ENCODE measurements around the gene EYA2.
"Not testable (repeated sequence)": the region's sequence is repeated elsewhere in the genome, so short reads cannot be mapped to it uniquely, and the experiment has no call there.

Gene EYA2

GRCh38 chr20:47191074-47191673 is 296.5 kb downstream of the EYA2 start:
- no peak for DNase-seq

DNA sequence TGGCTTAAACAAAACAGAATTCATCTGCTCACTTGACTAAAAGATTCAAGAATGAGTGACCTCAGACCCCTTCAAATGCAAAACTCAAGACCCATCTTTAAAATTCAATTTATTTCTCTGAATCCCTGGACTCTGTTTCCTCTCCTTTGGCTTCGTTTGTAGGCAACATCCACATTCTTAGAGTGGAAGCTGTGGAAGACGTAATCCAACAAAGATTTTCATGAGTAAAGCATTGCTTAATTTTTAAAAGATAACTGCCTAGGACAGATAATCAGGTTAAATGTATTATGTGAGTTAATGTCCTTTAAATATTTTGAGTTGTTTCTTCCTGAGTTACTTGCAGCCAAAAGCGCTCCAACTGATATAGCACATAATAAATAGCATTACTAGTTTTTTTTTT is 297.3 kb downstream of the EYA2 start:
- no peak for DNase-seq

DNA sequence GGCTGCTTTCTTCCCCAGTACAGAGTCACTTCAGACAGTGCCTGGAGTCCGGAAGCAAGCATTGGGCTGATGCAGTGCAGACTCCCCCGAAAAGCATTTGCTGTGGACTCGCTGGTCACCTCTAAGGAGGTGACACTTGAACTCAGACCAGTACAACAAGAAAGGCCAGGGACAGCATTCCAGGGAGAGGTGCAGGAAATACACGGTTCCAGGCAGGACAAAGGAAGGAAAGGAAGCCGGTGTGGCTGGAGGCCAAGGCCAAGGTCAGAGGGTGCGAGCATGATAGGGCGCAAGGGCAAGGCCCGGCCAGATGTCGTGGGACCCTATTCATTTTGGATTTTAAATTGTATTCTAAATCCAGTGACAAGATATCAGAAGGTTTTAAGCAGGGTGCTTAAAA is 300.9 kb downstream of the EYA2 start:
- DNase-seq, result no peak

DNA sequence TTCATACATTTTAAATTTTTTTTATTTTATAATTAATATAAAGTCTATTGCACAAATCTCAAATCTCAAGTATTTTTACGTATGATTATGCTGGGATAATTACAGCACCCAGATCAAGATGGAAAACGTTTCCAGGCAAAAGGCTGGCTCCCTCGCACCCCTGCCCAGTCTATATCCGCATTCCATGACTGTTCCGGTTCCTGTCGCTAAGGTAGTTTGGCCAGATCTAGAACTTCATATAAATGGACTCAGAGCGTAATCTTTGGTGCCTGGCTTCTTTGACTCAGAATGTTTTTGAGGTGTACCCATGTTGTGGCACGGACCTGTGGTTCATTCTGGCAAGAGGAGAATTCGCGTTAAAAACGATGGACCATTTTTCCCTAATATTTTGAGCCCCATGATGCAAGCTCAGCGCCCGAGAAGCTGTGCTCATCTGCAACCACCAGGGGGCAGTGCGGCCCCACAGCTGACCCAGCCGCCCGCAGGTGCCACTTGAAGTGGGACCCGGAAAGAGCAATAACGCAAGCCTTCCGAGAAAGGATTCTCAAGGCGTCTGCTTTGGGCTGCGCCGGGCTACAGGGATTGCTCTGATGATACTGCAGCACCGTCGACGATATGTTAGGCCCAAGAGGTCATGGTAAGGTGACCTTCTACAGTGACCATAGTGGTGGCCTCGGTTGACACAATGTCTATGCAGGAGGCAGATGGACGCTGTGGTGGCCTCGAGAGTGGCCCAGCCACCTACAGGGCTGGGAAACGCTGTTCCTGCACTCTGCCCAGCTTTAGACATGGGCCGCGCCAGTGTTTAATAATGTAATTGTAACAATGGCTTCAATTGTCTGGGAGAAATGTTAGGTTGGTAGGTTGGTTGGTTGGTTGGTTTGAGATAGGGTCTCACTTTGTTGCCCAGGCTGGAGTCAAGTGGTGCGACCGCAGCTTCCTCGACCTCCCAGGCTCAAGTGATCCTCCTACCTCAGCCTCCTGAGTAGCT is 301.7 kb downstream of the EYA2 start:
- peak; percentile 79 for DNase-seq

- no peak for DNase-seq
These were observed 303.6 kb downstream of the EYA2 start for GRCh38 chr20:47198254-47198671.

- DNase-seq, result no peak
These were observed 304.4 kb downstream of the EYA2 start for GRCh38 chr20:47198996-47199552.

DNA sequence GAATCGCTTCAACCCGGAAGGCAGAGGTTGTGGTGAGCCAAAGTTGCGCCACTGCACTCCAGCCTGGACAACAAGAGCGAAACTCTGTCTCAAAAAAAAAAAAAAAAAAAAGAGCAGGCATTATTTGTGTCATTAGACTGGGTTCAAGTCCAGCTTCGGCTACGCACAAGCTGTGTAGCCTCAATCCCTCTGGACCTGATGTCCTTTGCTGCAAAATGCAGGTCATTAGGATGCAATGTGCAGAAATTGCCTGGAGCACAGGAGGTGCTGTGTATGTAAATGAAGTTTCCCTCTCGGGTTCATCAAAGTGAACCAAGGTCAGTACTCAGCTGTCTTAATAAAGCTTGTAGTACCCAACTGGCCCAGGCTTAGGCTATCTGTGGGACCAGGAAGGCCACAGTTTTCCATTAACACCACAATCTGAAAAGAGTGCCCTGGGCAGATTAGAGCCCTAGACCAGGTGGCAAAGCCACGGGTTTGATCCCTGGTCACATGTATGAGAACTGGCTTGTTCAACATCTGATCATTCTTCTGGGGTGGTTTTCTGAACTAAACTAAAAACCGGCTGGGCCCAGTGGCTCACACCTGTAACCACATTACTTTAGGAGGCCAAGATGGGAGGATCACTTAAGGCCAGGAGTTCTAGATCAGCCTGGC is 306.6 kb downstream of the EYA2 start:
- no peak for DNase-seq

DNA sequence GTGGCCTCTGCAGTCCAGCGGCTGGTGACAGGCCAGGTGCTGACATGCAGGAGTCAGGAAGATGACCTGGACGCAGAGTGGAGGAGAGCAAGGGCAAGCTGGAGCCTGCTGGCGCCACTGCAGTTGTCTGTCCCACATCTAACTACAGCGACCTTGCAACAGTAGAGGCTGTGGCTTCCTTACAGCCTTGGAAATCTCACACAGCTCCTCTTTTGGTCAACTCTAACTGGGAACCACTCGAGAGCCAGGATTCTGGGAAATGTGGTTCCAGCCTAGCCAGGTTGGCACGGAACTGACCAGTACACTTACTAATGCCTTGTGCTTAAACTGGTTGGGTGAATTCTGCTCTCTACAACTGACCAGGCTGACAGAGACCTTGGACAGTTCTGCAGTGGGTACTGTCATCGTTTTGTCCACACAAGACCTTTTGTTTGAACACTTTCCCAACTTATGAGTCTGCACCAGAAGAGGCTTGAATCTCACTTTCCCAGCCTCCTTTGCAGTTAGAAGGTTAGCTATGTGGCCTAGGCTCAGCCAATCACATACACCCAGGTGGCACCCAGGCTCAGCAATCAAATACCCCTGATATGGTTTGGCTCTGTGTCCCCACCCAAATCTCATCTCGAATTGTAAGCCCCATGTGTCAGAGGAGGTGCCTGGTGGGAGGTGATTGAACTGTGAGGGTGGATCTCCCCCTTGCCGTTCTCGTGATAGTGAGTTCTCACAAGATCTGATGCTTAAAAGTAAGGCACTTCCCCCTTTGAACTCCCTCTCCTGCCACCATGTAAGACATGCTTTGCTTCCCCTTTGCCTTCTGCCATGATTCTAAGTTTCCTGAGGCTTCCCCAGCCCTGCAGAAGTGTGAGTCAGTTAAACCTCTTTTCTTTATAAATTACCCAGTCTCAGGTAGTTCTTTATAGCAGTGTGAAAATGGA is 308.4 kb downstream of the EYA2 start:
- no peak for DNase-seq

DNA sequence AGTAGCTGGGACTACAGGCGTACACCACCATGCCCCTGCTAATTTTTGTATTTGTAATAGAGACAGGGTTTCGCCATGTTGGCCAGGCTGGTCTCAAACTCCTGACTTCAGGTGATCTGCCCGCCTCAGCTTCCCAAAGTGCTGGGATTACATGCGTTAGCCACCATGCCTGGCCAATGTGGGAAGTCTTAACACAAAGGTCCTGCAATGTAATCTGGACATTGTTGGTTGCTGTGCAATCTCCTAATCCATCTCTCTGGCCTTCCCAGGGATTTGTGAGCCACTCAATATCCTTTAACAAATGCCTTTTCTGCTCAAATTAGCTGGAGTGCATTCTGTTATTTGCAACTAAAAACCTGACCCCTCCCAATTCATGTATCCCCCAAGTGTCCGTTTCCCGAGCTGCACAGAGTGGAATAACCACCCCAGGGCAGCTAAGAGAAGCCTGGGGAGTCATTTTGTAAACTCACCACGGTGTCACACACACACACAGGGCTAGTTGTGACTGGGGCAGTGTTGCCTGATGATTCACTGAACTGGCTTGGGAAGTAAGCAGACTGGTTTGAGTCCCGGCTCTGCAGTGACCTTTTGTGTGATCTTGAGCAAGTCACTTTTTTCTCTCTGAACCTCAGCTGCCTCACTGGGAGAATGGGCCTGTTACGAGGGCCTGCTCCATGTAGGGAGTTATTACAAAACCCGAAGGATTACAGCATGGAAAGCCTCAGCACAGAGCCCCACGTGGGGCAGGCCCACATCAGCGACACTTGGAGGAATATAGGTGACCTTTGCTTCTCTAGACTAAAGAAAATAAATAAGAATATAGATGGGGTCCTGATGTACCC is 309.6 kb downstream of the EYA2 start:
- DNase-seq, result no peak

GRCh38 chr20:47204850-47205122 is 310.1 kb downstream of the EYA2 start:
- DNase-seq, result not testable (repeated sequence)

- DNase-seq, result peak; percentile 63
These were observed 311.0 kb downstream of the EYA2 start for GRCh38 chr20:47205577-47206123.

- DNase-seq, result not testable (repeated sequence)
These were observed 311.9 kb downstream of the EYA2 start for GRCh38 chr20:47206552-47206951.

DNA sequence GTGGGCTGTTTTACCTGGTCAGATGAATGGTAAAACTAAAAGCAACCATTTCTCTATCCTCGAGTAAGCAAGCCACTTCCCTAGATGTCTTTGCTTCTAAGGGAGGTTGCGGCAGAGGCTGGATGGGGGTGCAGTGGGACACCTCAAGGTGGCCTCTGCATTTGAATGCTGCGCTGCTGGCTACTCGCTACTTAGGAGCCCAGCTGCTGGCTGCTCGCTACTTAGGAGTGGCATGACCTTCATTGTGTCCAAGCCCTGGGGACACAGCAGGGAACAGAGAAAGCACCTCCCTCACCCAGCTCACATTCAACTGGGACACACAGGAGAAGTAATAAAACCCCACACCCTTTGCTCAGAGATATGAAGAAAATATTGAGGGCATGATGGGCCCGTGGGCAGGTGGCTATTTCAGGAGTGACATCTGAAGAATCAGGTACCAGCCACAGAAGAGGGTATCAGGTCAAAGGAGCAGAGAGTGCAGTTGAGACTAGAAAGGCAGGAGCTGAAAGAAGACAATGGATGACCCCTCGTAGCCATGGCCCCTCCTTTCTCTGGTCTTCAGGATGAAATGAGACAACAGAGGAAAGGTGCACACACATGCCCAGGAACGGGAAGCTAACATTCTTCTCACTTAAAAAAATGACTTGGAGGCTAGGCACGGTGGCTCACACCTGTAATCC is 312.5 kb downstream of the EYA2 start:
- no peak for DNase-seq

GRCh38 chr20:47208534-47209174 is 314.0 kb downstream of the EYA2 start:
- no peak for DNase-seq

DNA sequence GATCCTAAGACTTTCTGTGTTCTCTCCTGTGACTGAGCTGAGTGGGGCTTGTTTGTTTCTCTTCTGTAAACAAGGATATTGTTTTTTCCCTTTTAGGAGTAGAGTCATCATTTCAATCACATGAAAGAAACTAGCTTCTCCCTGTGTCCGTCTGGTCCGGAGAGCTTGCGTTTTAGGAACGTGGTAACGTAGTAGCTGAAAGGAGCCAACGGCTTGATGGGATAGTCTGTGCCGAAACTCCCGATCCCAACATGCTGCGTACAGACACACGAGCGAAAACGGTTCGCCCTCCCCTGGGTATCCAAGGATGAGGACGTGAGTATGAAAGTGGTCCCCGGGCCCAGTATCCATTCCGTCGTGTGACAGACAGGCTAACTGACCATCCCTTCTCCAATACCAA is 315.3 kb downstream of the EYA2 start:
- DNase-seq, result no peak

DNA sequence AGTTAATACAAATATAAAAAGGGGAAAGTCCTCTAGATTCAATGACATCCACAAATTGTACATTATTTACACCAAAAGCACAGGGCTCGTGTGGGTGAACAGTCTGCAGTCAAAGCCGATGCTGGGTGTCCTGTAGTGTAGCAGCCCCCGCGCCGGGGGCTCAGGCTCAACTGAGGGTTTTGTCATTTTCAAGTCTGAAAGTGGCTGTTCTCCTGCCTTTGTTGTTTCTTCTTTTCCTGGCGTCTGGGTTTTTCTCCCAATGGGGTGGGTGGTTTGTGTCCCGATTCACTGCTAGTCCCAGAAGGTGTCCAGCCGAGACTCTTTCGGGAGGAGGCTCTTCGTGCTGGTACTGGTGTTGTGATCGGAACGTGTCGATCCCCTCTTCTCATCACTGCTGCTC is 315.8 kb downstream of the EYA2 start:
- DNase-seq, result no peak

GRCh38 chr20:47211036-47211435 is 316.4 kb downstream of the EYA2 start:
- DNase-seq, result no peak

DNA sequence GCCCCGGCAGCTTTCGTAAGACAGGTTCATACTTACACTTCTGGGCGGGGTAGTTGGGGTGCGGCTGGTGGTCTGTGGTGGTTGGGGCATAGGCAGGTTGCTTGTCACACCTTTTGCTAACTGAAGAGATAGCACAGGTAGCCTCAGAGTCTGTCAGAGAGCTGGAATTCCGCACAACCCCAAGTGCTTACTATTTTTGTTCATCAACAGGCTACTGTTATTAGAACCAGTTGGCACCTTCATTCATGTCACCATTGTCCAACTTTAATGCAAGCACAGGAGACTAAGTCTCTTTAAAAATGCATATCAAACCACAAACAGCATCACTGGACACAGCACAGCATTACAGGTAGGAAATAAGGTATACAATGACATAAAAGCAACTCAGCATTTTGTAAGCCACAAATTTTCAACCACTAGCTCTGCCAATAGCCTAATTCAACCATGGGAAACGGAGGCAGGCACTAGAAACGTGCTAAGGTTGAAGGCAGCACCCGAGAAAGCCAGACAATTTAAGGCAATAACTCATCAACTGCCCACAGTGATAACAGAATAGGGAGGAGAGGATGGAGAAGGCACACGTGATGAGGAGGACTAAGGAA is 318.1 kb downstream of the EYA2 start:
- no peak for DNase-seq

DNA sequence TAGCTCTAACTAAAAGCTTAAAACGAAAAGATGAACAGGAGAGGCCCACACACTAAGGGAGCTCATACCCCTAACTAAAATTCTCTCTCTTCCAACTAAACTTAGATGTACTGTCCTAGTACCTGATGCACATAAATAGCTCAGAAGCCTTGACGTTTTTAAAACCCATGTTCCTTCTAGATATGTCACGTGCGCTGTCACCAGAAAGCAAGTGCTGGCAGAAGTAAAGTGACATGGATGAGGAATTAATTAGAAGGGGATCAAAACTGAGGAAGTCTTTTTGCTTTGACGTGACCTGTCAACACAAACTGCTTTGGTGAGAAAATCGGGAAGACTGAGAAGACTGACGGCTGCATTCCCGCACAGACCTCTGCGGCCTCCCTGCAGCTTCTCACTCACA is 319.3 kb downstream of the EYA2 start:
- DNase-seq, result no peak
